GM21717 (cell line): ENCODE data around the gene HOMER3.

Experiments used
- ATAC-seq: cut with Tn5 transposase; IDR thresholded peaks from one replicate; pipeline ENCODE4 v1.9.1; 2021; ENCODE audit warnings: mild to moderate bottlenecking, moderate library complexity; ENCODE audit not compliant: unreplicated experiment

Gene HOMER3

GRCh38 chr19:18883526-18884304 is 57.3 kb downstream of the HOMER3 start:
- ATAC-seq = no peak

DNA sequence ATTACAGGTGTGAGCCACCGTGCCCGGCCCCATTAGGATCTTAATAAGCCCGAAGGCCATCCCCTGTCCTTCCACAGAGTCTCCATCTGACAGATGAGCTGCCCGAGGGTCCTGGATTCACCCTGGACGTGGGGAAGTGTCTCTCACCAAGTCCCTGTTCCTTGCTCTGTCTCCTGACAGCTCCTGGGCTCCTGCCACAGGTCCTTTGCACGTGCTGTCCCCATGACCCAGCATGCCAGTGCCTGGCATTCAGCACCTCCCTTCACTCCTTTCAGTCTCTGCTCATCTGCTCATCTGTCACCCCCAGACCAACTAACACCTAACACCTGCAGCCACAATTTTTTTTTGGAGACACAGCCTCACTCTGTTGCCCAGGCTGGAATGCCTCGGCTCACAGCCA is 59.5 kb downstream of the HOMER3 start:
- no peak for ATAC-seq

- ATAC-seq = no peak
These were observed 61.2 kb downstream of the HOMER3 start for GRCh38 chr19:18879579-18880373.
